ENCODE results near the gene PHC1. TPM values are rescaled to one million over a fixed set of nuclear protein-coding genes. Genes with fewer than 3 reads are reported as not detected.

PHC1 gene
- polyA plus RNA-seq, 12 donors: 33.3 to 96.9 (median 38.9) TPM; not detected in 1

DNA sequence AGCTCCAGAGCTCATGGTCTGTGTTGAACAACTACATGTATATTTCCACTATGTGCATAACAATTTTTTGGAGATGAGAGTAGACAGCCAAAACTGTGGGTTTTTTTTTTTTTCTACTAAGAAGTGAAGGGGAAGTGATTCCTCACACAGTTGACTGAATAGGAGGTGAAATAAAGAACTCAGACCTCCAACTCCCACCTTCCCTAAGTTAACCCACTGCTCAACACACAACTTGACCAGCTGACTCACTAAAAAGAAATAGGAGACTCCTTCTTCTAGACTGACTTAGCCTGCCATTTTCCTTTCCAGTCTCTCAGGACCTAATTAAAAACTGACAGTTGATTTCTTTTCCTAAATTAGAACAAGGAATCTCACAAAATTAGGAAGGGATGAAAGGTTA is 33.4 kb downstream of the PHC1 start:
- no peak for DNase-seq

- DNase-seq: no peak
Observed at GRCh38 chr12:8948701-8949341, 34.5 kb downstream of the PHC1 start.

DNA sequence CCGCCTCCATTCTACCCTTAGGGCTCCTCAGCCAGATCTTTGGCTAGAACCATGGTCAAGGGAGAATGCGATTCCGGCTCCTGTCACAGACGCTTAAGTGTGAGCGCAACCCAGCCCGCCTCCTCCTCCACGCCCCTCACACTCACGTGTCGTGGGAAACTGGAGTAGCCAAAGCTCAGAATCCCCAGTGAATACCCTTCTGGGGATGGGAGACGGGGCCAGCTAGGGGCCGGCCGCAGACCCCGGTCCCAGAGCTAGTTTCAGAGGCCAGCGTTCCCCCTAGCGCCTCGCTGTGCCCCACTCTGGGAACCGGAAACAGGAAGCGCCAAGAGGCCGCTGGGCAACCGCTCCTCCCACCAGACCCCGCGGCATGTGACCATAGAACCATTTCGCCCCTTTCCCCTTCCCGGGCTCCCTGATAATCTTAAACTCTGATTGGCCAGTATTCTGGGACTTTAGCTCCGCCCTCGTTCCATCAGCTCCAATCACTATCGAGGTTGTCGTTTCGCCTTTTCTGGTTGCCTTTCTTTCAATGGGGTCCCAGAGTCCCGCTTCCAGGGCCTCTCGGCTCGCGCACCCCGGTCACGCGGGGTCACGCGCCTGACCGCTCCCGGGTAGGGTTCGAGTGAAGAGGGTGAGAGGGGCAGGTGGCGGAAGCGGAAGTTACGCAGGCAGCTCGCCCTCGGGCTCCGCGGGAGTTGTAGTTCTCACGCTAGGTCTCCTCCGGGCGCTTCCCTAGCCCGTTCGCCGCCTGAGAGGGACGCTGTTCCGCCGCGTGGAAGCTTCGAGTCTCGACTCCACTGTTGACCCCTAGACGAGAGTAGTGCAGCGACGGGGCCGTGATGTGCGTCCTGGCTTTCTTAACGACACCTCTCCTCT is 35.3 kb downstream of the PHC1 start, which contains the start of gene M6PR:
Gene M6PR (minus strand): TSS at position 304 of the 879 bp plus-strand sequence. CDS start 3,241 bp downstream, outside the sequence.
- peak; percentile 96 for DNase-seq

DNA sequence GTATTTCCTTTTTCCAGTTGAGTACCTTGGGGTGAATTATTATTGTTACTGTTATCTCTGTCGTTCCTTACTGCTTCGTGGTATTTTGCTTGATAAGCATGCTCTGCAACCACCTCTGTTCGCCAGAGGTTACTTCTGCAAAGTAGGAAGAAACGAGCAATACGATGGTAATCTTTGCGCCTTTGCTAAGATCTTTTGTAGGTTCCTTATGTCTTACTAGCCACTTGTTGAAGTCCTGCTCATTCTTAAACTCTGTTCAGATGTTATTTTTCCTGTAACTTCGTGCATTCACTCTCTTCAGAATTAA is 35.9 kb downstream of the PHC1 start:
- no peak for DNase-seq

- no peak for DNase-seq
Observed at GRCh38 chr12:8950702-8951478, 36.6 kb downstream of the PHC1 start.

GRCh38 chr12:8951744-8952143 is 37.4 kb downstream of the PHC1 start:
- no peak for DNase-seq

GRCh38 chr12:8953773-8954402 is 39.6 kb downstream of the PHC1 start:
- no peak for DNase-seq

- no peak for DNase-seq
Observed at GRCh38 chr12:8956073-8956472, 41.8 kb downstream of the PHC1 start.

GRCh38 chr12:8956772-8957171 is 42.5 kb downstream of the PHC1 start:
- no peak for DNase-seq

- no peak for DNase-seq
Observed at GRCh38 chr12:8957561-8957960, 43.3 kb downstream of the PHC1 start.

GRCh38 chr12:8958066-8958465 is 43.8 kb downstream of the PHC1 start:
- no peak for DNase-seq

DNA sequence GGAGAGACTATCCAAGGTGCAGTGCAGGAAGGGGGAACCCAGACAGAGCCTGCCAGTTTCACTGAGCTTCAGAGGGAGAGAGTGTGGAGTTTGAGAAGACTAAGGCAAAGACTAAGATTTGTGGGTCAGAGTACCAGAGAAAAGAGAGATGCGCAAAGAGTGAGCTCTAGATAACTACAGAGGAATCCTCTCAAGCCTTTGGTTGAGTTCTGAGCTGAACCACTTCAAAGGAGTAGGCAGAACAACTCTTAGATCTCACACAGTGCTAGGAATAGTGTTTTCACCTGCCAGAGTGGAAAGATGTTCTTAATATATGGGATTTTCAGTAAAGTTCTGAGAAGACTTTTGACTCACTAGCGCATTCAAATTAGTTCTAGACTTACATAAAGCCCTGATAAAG is 45.9 kb downstream of the PHC1 start:
- no peak for DNase-seq

GRCh38 chr12:8968761-8969160 is 54.5 kb downstream of the PHC1 start:
- no peak for DNase-seq

GRCh38 chr12:8969861-8970411 is 55.6 kb downstream of the PHC1 start:
- no peak for DNase-seq

DNA sequence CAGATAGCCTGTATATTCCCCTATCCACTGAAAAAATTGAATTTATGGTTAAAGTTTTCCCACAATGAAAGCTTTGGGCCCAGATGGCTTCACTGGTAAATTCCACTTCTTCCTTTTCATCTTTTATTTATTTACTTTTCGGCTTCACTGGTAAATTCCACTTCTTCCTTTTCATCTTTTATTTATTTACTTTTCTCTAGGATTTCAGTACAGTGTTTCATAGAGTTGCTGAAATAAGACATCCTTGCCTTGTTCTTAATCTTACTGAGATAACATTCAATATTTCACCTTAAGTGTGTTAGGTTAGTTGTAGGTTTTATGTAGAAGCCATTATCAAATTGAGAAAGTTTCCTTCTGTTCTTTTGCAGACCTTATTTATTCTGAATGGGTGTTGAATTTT is 56.1 kb downstream of the PHC1 start:
- DNase-seq: no peak

GRCh38 chr12:8980137-8980536 is 65.8 kb downstream of the PHC1 start:
- DNase-seq: no peak

DNA sequence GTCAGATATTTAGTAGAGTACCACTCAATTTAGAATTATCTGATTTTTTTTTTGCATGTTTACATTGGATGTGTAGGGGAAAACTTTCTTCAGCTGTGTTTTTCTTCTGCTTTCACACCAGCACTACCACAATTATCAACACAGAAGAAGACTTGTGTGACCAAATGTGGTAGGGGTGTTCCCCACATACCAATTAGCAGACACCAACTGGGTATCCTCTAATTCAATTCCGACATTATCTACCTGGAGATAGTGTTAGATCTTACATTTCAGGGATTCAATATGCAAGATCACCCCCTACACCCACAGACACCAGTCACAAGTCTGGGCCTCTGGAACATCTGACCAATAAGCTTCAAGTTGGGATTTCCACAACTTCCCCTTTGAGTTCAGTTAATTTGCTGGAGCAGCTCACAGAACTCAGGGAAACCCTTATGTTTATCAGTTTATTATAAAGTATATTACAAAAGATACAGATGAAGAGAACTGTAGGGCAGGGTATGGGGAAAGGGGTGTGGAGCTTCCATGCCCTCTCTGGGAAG is 71.0 kb downstream of the PHC1 start:
- no peak for DNase-seq

DNA sequence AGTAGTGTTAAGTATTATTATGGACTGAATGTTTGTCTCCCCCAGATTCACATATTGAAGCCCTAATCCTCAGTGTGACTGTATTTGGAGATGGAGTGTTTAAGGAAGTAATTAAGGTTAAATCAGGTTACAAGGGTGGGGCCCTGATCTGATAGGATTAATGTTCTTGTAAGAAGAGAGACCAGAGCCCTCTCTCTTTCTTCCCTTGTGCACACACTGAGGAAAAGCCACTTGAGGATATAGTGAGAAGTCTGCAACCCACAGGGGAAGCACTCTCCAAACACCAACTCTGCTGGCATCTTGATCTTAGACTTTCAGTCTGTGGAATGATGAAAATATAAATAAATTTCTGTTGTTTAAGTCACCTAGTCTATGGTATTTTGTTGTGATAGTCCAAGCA is 72.9 kb downstream of the PHC1 start:
- no peak for DNase-seq

GRCh38 chr12:8987685-8988084 is 73.4 kb downstream of the PHC1 start:
- DNase-seq: no peak

DNA sequence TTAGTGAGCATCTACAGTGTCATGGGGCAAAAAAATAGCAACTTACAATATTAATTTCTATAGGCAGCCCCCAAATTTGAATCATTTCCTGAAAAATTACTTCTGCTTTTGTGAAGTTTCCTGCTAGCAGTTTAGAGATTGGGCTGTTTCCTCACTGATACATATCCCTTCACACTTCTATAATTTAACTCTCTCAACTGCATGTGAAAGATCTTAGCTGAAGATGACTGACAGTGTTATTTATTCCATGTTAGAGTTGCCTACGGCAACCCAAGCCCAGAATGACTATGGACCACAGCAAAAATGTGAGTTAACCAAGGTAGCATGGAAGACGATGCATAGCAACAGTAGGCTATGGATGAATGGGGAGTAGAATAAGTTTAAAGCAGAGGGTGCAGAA is 75.1 kb downstream of the PHC1 start, which contains the start of gene KLRG1:
Gene KLRG1 (plus strand): TSS at position 134 of the 400 bp plus-strand sequence. CDS start 90 bp downstream, at position 224.
- DNase-seq: no peak

All from muscle of arm (tissue), 12 donors.